ENCODE measurements around the gene IFRD1. TPM values are rescaled to one million over a fixed set of nuclear protein-coding genes. Genes with fewer than 3 reads are reported as not detected.
A peak's percentile ranks its signal among the peaks of the same experiment; 100 is the strongest.

IFRD1 gene
- total RNA-seq, 1 donor = 107 TPM

- H3K4me2 ChIP-seq (ENCODE audit: insufficient read depth, low read length) = no peak overlapping the region
- DNase-seq (ENCODE audit: insufficient read length, low spot score, missing footprints) = peak; percentile 3
- TF ChIP-seq CTCF (IDR thresholded peaks at IDR 0.05; ENCODE audit: extremely low read depth, low read depth, low read length) = no peak
- no peaks in the 10 kb centered on the region for H3K9me3 ChIP-seq (ENCODE audit: low read depth, low read length)
- no peak overlapping the region for H3K4me3 ChIP-seq (ENCODE audit: insufficient read depth, low read length)
- peaks cover 31% of the 10 kb centered on the region for H4K20me1 ChIP-seq (ENCODE audit: insufficient read depth, low read length)
- H3K27me3 ChIP-seq (ENCODE audit: insufficient read depth, low read length) = no peaks in the 10 kb centered on the region
- no peak overlapping the region for H2AFZ ChIP-seq (ENCODE audit: low read length)
- H3K27ac ChIP-seq (ENCODE audit: low read depth, low read length) = no peak overlapping the region
- H3K36me3 ChIP-seq (ENCODE audit: insufficient read depth, low read length) = peaks cover 87% of the 10 kb centered on the region
- peaks cover 74% of the 10 kb centered on the region for H3K79me2 ChIP-seq (ENCODE audit: insufficient read depth, low read length)
- peaks cover 20% of the 10 kb centered on the region for H3K4me1 ChIP-seq (ENCODE audit: insufficient read depth, low read length)
These were observed 9.4 kb downstream of the IFRD1 start for GRCh38 chr7:112459645-112460044.

- H3K79me2 ChIP-seq (ENCODE audit: insufficient read depth, low read length) = peaks cover 65% of the 10 kb centered on the region
- peaks cover 88% of the 10 kb centered on the region for H3K36me3 ChIP-seq (ENCODE audit: insufficient read depth, low read length)
- H3K4me1 ChIP-seq (ENCODE audit: insufficient read depth, low read length) = peaks cover 20% of the 10 kb centered on the region
- H3K27me3 ChIP-seq (ENCODE audit: insufficient read depth, low read length) = no peaks in the 10 kb centered on the region
- H3K4me2 ChIP-seq (ENCODE audit: insufficient read depth, low read length) = no peak overlapping the region
- TF ChIP-seq CTCF (IDR thresholded peaks at IDR 0.05; ENCODE audit: extremely low read depth, low read depth, low read length) = no peak
- no peak for DNase-seq (ENCODE audit: insufficient read length, low spot score, missing footprints)
- H4K20me1 ChIP-seq (ENCODE audit: insufficient read depth, low read length) = peaks cover 14% of the 10 kb centered on the region
- H3K9me3 ChIP-seq (ENCODE audit: low read depth, low read length) = no peaks in the 10 kb centered on the region
- H3K27ac ChIP-seq (ENCODE audit: low read depth, low read length) = peak overlapping the region; percentile 73
- no peak overlapping the region for H3K4me3 ChIP-seq (ENCODE audit: insufficient read depth, low read length)
- no peak overlapping the region for H2AFZ ChIP-seq (ENCODE audit: low read length)
These were observed 12.0 kb downstream of the IFRD1 start for GRCh38 chr7:112462236-112462635.

- peaks cover 3% of the 10 kb centered on the region for H3K4me1 ChIP-seq (ENCODE audit: insufficient read depth, low read length)
- DNase-seq (ENCODE audit: insufficient read length, low spot score, missing footprints) = no peak
- no peak overlapping the region for H2AFZ ChIP-seq (ENCODE audit: low read length)
- peaks cover 88% of the 10 kb centered on the region for H3K36me3 ChIP-seq (ENCODE audit: insufficient read depth, low read length)
- peaks cover 78% of the 10 kb centered on the region for H3K79me2 ChIP-seq (ENCODE audit: insufficient read depth, low read length)
- no peak overlapping the region for H3K4me3 ChIP-seq (ENCODE audit: insufficient read depth, low read length)
- H3K27ac ChIP-seq (ENCODE audit: low read depth, low read length) = no peak overlapping the region
- H3K27me3 ChIP-seq (ENCODE audit: insufficient read depth, low read length) = no peaks in the 10 kb centered on the region
- no peaks in the 10 kb centered on the region for H3K9me3 ChIP-seq (ENCODE audit: low read depth, low read length)
- peaks cover 16% of the 10 kb centered on the region for H4K20me1 ChIP-seq (ENCODE audit: insufficient read depth, low read length)
- no peak for TF ChIP-seq CTCF (IDR thresholded peaks at IDR 0.05; ENCODE audit: extremely low read depth, low read depth, low read length)
- H3K4me2 ChIP-seq (ENCODE audit: insufficient read depth, low read length) = no peak overlapping the region
These were observed 17.6 kb downstream of the IFRD1 start for GRCh38 chr7:112467867-112468266.

GRCh38 chr7:112470194-112470593 lies 19.9 kb downstream of the IFRD1 start:
- Histone ChIP-seq H2AFZ (ENCODE audit: low read length) (no peak overlapping the region), H3K4me2 (ENCODE audit: insufficient read depth, low read length) (no peak overlapping the region), H3K79me2 (ENCODE audit: insufficient read depth, low read length) (peaks cover 63% of the 10 kb centered on the region), H4K20me1 (ENCODE audit: insufficient read depth, low read length) (peaks cover 17% of the 10 kb centered on the region), H3K36me3 (ENCODE audit: insufficient read depth, low read length) (peaks cover 82% of the 10 kb centered on the region), H3K9me3 (ENCODE audit: low read depth, low read length) (no peaks in the 10 kb centered on the region), H3K4me1 (ENCODE audit: insufficient read depth, low read length) (no peaks in the 10 kb centered on the region), H3K27ac (ENCODE audit: low read depth, low read length) (no peak overlapping the region), H3K4me3 (ENCODE audit: insufficient read depth, low read length) (no peak overlapping the region), H3K27me3 (ENCODE audit: insufficient read depth, low read length) (no peaks in the 10 kb centered on the region)
- DNase-seq (ENCODE audit: insufficient read length, low spot score, missing footprints) = no peak
- TF ChIP-seq CTCF (IDR thresholded peaks at IDR 0.05; ENCODE audit: extremely low read depth, low read depth, low read length) = no peak
